Psoas muscle (tissue), 8 donors: ENCODE measurements around the gene SLC38A9. TPM values are rescaled to one million over a fixed set of nuclear protein-coding genes. Genes with fewer than 3 reads are reported as not detected.

Experiments used
- ATAC-seq, 4 donors: fragments of 200-7000 bp; cut with Tn5 transposase; one replicate each; pipeline ENCODE4 v1.9.1; 2020; ENCODE audit warnings: moderate library complexity in 3 of 4, mild to moderate bottlenecking in 2 of 4
- DNase-seq, 2 donors: peaks; one replicate each; pipeline ENCODE4 v3.0.0-alpha.2; 2020
- H3K27ac ChIP-seq: fragments of 200-600 bp; one replicate; pipeline ENCODE4 v1.8.0; 2022
- H3K27me3 ChIP-seq, 3 donors: fragments of 200-600 bp in 1 of 3; one replicate each; pipeline versions ENCODE4 v1.6.1 to v1.8.0; 2013 to 2022; ENCODE audit warnings: low read length in 2 of 3, mild to moderate bottlenecking in 2 of 3, moderate library complexity in 1 of 3; ENCODE audit not compliant: insufficient read depth in 3 of 3
- H3K36me3 ChIP-seq, 2 donors: fragments of 200-600 bp in 1 of 2; one replicate each; pipeline versions ENCODE4 v1.6.1 to v1.8.0; 2013 to 2022; ENCODE audit warnings: low read depth in 1 of 2, mild to moderate bottlenecking in 1 of 2, moderate library complexity in 1 of 2; ENCODE audit not compliant: insufficient read depth in 1 of 2
- H3K4me1 ChIP-seq: fragments of 200-600 bp; one replicate; pipeline ENCODE4 v1.8.0; 2022
- H3K4me3 ChIP-seq: fragments of 200-600 bp; one replicate; pipeline ENCODE4 v1.8.0; 2022; ENCODE audit warnings: mild to moderate bottlenecking
- H3K9me3 ChIP-seq: fragments of 200-600 bp; one replicate; pipeline ENCODE4 v1.8.0; 2022
- WGBS, 3 donors: extraction: QIAGEN DNeasy Blood & Tissue Kit; methylation state at CpG; one replicate each; pipeline versions ENCODE4 v1.1.6 to v1.1.7; 2013; 5-methylcytosine and 5-hydroxymethylcytosine counted together
- intact Hi-C, 2 donors: fragments of 100-400 bp; cut with DNase I; formaldehyde crosslinking; loops; one replicate each; pipeline versions ENCODE4 v1.11.0 to v1.14.2; 2022
- polyA plus RNA-seq, 3 donors: library from polyadenylated mRNA; stranded (reverse); fragments of 200-250 nt; gene quantifications; one replicate each; pipeline ENCODE4 v1.2.3, GENCODE V29; 2013
- total RNA-seq, 4 donors: library from RNA; stranded (reverse); fragmentation: NEBNext Ultra II Directional in 2 of 4; extraction: Animal tissue kit (Norgen Biotek cat#: 25700) in 2 of 4; gene quantifications; one replicate each; pipeline versions ENCODE4 v1.2.1 to v1.2.4, GENCODE V29; 2021 to 2023
- TF ChIP-seq, protein P1 (sequence below): fragments of 200-600 bp; IDR thresholded peaks from one replicate; pipeline ENCODE4 v1.8.0; 2022; ENCODE audit warnings: antibody characterized with exemption
- donor health status: healthy with polysubstance abuse.
- donor health status: DM: no; HTN: no; CAD: no; lungs with moderate emphysema.
- donor health status: Bipolar disorder and iron deficiency.
- donor health status: healthy.
- donor health status: DM: yes; HTN: yes; CAD: no.
- donor health status: DM: no; HTN: no; CAD: no.
- donor health status: DM: no; HTN: no; CAD: no.
- donor health status: DM: yes; HTN: yes; CAD: no.

Gene SLC38A9
- total and polyA plus RNA-seq, 7 donors, result 4.3 to 7.2 (median 6.8) TPM

DNA sequence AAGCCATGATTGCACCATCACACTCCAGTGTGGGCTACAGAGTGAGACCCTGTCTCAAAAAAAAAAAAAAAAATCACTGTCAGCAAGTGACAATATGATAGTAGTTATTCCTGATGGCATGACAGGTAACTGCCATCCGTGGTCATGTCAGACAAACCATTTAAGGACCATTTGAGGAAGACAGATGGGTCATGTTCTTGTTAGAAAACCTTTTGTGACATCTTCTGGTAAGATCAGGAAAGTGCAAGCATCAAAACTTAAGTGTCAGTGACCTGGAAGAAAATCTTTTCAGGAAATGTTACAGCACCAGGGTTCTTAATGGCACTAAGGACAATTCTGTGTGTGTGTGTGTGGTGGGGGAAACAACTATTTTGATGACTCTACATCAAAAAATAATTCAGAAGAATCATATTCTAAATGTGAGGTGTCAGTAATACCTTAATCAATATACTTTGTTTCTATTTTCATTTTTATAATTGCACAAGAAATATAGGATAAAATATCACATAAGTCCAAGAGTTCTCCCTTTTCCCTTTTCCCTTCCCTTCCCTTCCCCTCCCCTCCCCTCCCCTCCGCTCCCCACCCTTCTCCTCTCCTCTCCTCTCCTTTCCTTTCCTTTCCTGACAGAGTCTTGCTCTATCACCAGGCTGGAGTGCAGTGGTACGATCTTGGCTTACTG, 17.8 kb downstream of the SLC38A9 start:
- no peaks in the 10 kb centered on the region for H3K9me3 ChIP-seq
- DNase-seq (no peak), ATAC-seq (peak; percentile 25 to 60 (median 46))
- H3K4me3 ChIP-seq, result no peak overlapping the region
- H3K36me3 ChIP-seq, result peaks cover 0 to 9% of the 10 kb centered on the region in 2 donors
- WGBS, 3 donors, result 64 to 74% (median 69%) methylated on average over 3 of the region's 3 CpGs
- peaks cover 20% of the 10 kb centered on the region for H3K4me1 ChIP-seq
- intact Hi-C loops, result loop anchor here (5.0 kb wide), 4 partner anchors 272 to 367 kb away; no protein-coding TSS in a partner anchor
- H3K27me3 ChIP-seq, result no peaks in the 10 kb centered on the region
- H3K27ac ChIP-seq, result no peak overlapping the region
- TF ChIP-seq, protein P1, sequence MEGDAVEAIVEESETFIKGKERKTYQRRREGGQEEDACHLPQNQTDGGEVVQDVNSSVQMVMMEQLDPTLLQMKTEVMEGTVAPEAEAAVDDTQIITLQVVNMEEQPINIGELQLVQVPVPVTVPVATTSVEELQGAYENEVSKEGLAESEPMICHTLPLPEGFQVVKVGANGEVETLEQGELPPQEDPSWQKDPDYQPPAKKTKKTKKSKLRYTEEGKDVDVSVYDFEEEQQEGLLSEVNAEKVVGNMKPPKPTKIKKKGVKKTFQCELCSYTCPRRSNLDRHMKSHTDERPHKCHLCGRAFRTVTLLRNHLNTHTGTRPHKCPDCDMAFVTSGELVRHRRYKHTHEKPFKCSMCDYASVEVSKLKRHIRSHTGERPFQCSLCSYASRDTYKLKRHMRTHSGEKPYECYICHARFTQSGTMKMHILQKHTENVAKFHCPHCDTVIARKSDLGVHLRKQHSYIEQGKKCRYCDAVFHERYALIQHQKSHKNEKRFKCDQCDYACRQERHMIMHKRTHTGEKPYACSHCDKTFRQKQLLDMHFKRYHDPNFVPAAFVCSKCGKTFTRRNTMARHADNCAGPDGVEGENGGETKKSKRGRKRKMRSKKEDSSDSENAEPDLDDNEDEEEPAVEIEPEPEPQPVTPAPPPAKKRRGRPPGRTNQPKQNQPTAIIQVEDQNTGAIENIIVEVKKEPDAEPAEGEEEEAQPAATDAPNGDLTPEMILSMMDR, result peak; percentile 36

DNA sequence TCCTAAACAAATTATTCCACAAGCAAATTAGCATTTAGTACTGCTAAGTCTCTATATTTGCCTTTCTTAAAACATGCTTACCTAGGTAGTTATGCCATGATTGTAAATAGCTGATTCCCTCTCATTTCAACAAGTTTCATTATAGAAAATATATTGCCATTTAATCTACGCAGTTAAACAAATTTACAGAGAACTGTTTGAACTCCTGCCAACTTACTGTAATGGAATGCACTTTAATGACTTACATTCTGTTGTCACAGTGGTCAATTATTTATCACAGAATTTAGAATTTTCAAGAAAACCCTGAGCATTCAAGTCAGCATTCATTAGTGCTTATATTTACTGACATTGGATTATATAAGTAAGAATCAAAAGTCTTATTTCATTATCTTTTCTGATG, 19.6 kb downstream of the SLC38A9 start:
- no peak overlapping the region for H3K4me3 ChIP-seq
- no peak for DNase-seq
- WGBS, 3 donors, result 67 to 79% (median 69%) methylated on average over 1 of the region's 1 CpG
- H3K36me3 ChIP-seq, result peaks cover 0 to 5% of the 10 kb centered on the region in 2 donors
- no peak for ATAC-seq
- intact Hi-C loops, result loop anchor here (2.0 to 5.0 kb wide), 5 partner anchors 270 to 365 kb away; no protein-coding TSS in a partner anchor
- H3K4me1 ChIP-seq, result peaks cover 20% of the 10 kb centered on the region
- H3K27me3 ChIP-seq, result no peaks in the 10 kb centered on the region
- TF ChIP-seq, protein P1, result no peak
- H3K9me3 ChIP-seq, result no peaks in the 10 kb centered on the region
- H3K27ac ChIP-seq, result no peak overlapping the region

DNA sequence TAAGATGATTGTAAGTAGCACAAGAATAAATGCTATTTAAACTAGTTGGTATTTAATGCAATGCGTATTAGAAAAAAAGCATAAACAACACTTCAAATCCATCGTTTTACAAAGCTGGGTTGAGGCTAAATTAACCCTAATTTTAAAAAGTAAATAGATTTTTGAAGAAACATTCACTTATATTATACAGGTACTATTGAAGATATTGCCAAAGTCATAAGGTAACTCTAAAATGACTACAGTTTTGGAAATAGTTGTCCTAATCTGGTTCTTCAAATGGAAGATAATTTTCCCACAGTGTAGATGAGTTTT, 20.1 kb downstream of the SLC38A9 start:
- no peak for DNase-seq
- no peaks in the 10 kb centered on the region for H3K9me3 ChIP-seq
- no peaks in the 10 kb centered on the region for H3K27me3 ChIP-seq
- intact Hi-C loops, result loop anchor here (2.0 to 5.0 kb wide), 5 partner anchors 270 to 365 kb away; no protein-coding TSS in a partner anchor
- peaks cover 20% of the 10 kb centered on the region for H3K4me1 ChIP-seq
- no peak for ATAC-seq
- peaks cover 0 to 1% of the 10 kb centered on the region in 2 donors for H3K36me3 ChIP-seq
- 80 to 88% (median 80%) methylated on average over 2 of the region's 2 CpGs for WGBS, 3 donors
- no peak overlapping the region for H3K27ac ChIP-seq
- no peak overlapping the region for H3K4me3 ChIP-seq
- TF ChIP-seq, protein P1, result no peak

DNA sequence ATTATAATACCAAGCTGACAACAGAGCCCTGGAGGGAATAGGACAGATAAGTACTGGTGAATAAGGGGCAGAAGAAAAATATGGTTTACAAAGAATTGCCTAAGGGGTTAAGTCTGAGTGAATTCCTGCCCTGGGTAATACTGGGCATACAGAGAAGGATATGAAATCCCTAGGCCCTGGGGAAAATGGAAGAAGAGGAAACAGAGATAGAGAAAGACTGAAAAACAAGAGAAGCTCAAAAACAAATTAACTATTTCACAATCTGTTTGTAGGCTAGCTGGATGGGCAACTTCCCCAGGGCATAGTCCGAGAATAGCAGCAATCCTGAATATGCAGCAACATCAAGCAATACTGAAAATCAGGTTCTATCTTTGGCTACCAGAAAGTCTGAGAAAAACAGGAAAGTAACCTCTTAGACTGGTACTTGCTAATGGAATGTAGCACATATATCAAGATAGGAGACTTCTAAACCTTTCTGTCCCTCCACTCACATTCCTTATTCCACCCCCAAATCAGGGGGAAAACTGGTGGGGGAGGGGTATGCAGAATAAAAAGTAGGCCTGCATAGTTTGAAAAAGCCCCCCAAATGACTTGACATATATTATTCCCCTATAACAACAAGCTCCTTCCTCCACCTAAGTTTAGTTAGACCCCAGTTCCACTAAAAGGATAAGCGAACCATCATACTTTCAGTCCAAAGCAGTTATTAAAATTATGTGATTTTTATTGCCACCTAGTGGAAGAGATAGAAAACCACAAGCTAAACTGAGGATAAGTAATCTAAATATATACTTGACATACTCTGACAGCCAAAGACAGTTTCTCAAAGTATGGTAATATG, 20.6 kb downstream of the SLC38A9 start:
- DNase-seq (no peak), ATAC-seq (peak; percentile 75 to 92 (median 81))
- peaks cover 20% of the 10 kb centered on the region for H3K4me1 ChIP-seq
- H3K36me3 ChIP-seq, result no peaks in the 10 kb centered on the region
- H3K27me3 ChIP-seq, result no peaks in the 10 kb centered on the region
- TF ChIP-seq, protein P1, result peak; percentile 77
- no peak overlapping the region for H3K27ac ChIP-seq
- no peaks in the 10 kb centered on the region for H3K9me3 ChIP-seq
- peak overlapping the region; percentile 35 for H3K4me3 ChIP-seq
- intact Hi-C loops, result loop anchor here (1.0 to 5.0 kb wide), 6 partner anchors 269 to 364 kb away; no protein-coding TSS in a partner anchor
- 9 to 39% (median 21%) methylated on average over 2 of the region's 2 CpGs for WGBS, 3 donors
